Calu3 (cell line): Measurements from ENCODE around the gene RASA2. TPM values are rescaled to one million over a fixed set of nuclear protein-coding genes. Genes with fewer than 3 reads are reported as not detected.
"Not testable (repeated sequence)": the region's sequence is repeated elsewhere in the genome, so short reads cannot be mapped to it uniquely, and the experiment has no call there.

Experiments used
- BruUV-seq: library from RNA; stranded (reverse); fragments of 400-500 nt; replicated peaks from 2 replicates; lab custom pipeline; 2021; lab: Mats Ljungman, UMichigan
- CTCF ChIA-PET: fragments of 300-600 bp; sonication (Branson Sonifier 250); formaldehyde crosslinking; loops from one replicate; lab custom pipeline; 2022; ENCODE audit warnings: antibody characterized with exemption; lab: Charles Lee
- DNase-seq: peaks from one replicate; pipeline ENCODE4 v3.0.0; 2022
- H3K27ac Mint-ChIP-seq: one replicate; pipeline ENCODE4 v1.8.0; 2022; ENCODE audit warnings: mixed read lengths; ENCODE audit not compliant: unreplicated experiment
- H3K27me3 Mint-ChIP-seq: one replicate; pipeline ENCODE4 v1.8.0; 2022; ENCODE audit warnings: mixed read lengths; ENCODE audit not compliant: unreplicated experiment
- H3K36me3 Mint-ChIP-seq: one replicate; pipeline ENCODE4 v1.8.0; 2022; ENCODE audit warnings: mild to moderate bottlenecking, moderate library complexity, mixed read lengths; ENCODE audit not compliant: insufficient read depth, unreplicated experiment
- H3K4me1 Mint-ChIP-seq: one replicate; pipeline ENCODE4 v1.8.0; 2022; ENCODE audit warnings: mild to moderate bottlenecking, low read depth, mixed read lengths; ENCODE audit not compliant: unreplicated experiment
- H3K4me3 Mint-ChIP-seq: one replicate; pipeline ENCODE4 v1.8.0; 2022; ENCODE audit warnings: mild to moderate bottlenecking, low read depth, moderate library complexity, mixed read lengths; ENCODE audit not compliant: unreplicated experiment
- H3K9me3 Mint-ChIP-seq: one replicate; pipeline ENCODE4 v1.8.0; 2022; ENCODE audit warnings: low read depth, mixed read lengths; ENCODE audit not compliant: unreplicated experiment
- CTCF ChIP-seq: fragments of 200-600 bp; IDR thresholded peaks from one replicate; pipeline ENCODE4 v1.8.0; 2022; ENCODE audit warnings: antibody characterized with exemption; ENCODE audit not compliant: unreplicated experiment
- intact Hi-C: fragments of 100-400 bp; cut with micrococcal nuclease; formaldehyde crosslinking; loops from one replicate; pipeline ENCODE4 v1.10.0; 2022; ENCODE audit not compliant: unreplicated experiment
- total RNA-seq: library from RNA; stranded (reverse); gene quantifications from 2 replicates; pipeline ENCODE4 v1.2.3, GENCODE V29; 2022

Gene RASA2
- total RNA-seq, 1 experiment from 2014 or later: 37.4 TPM

GRCh38 chr3:141532609-141533008, 45.8 kb downstream of the RASA2 start:
- H3K27ac Mint-ChIP-seq: no peak overlapping the region
- no peaks in the 10 kb centered on the region for H3K27me3 Mint-ChIP-seq
- CTCF ChIA-PET: interaction anchor here (0.6 kb wide), 1 partner anchor 291 kb away, joined by 4 read pairs; no protein-coding TSS in a partner anchor

GRCh38 chr3:141536017-141536416, 49.2 kb downstream of the RASA2 start:
- DNase-seq, intact Hi-C loops, BruUV-seq, H3K9me3 Mint-ChIP-seq, H3K27me3 Mint-ChIP-seq, H3K27ac Mint-ChIP-seq, H3K4me3 Mint-ChIP-seq: not testable (repeated sequence)
- Mint-ChIP-seq H3K36me3 (peaks cover 15% of the 10 kb centered on the region), H3K4me1 (peaks cover 36% of the 10 kb centered on the region)
- CTCF ChIA-PET: interaction anchor here (0.6 to 0.7 kb wide), 2 partner anchors 19 to 193 kb away, joined by 3 to 6 read pairs; no protein-coding TSS in a partner anchor

More at GRCh38 chr3:141532609-141533008, 45.8 kb downstream of the RASA2 start:
- Mint-ChIP-seq H3K36me3 (peaks cover 21% of the 10 kb centered on the region), H3K4me1 (peaks cover 25% of the 10 kb centered on the region), H3K9me3 (peaks cover 3% of the 10 kb centered on the region), H3K4me3 (no peak overlapping the region)
- BruUV-seq: no TSS peak
- no peak for DNase-seq
- no peak for TF ChIP-seq CTCF
- intact Hi-C loops: no loop called here

DNA sequence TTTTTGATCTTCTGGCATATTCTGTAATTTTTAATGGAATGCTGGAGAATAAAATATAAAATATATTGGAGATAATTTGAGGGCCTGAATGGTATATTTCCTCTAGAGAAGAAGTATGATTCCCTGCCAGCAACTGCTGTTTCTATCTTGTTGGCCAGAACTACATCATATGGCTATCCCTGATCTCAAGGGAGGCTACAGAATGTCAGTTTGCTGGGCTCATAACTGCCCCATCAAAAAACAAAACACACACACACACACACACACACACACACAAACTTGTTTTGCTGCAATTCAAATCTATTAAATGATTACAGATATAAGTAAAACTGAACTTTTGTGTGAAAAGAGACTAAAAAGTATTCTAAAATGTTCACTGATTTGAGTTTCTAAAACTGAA, 51.0 kb downstream of the RASA2 start:
- intact Hi-C loops: no loop called here
- no peaks in the 10 kb centered on the region for H3K27me3 Mint-ChIP-seq
- peaks cover 3% of the 10 kb centered on the region for H3K9me3 Mint-ChIP-seq
- DNase-seq: no peak
- CTCF ChIA-PET: no interaction called here
- BruUV-seq: no TSS peak
- TF ChIP-seq CTCF: no peak
- H3K4me3 Mint-ChIP-seq: no peak overlapping the region
- H3K4me1 Mint-ChIP-seq: peaks cover 39% of the 10 kb centered on the region
- peaks cover 25% of the 10 kb centered on the region for H3K36me3 Mint-ChIP-seq
- no peak overlapping the region for H3K27ac Mint-ChIP-seq

- peaks cover 6% of the 10 kb centered on the region for H3K9me3 Mint-ChIP-seq
- no peak overlapping the region for H3K4me3 Mint-ChIP-seq
- no peak overlapping the region for H3K27ac Mint-ChIP-seq
- CTCF ChIA-PET: no interaction called here
- DNase-seq: no peak
- no peak for TF ChIP-seq CTCF
- peaks cover 39% of the 10 kb centered on the region for H3K4me1 Mint-ChIP-seq
- BruUV-seq: no TSS peak
- H3K36me3 Mint-ChIP-seq: peaks cover 31% of the 10 kb centered on the region
- no peaks in the 10 kb centered on the region for H3K27me3 Mint-ChIP-seq
- intact Hi-C loops: no loop called here
These were observed 51.9 kb downstream of the RASA2 start for GRCh38 chr3:141538568-141539240.
